Neural cell (in vitro differentiated cells): ENCODE measurements around the gene SOBP. TPM values are rescaled to one million over a fixed set of nuclear protein-coding genes. Genes with fewer than 3 reads are reported as not detected.

ENCODE experiments used
- H2AFZ ChIP-seq: fragments of 200-600, 300-800 bp; sonication (generic), shearing (Covaris generic); 2 replicates; pipeline ENCODE4 v1.6.0; 2014; ENCODE audit warnings: low read depth, mild to moderate bottlenecking, antibody characterized with exemption, low read length, moderate library complexity
- H3F3A ChIP-seq: fragments of 200-600 bp; shearing (Covaris generic); 2 replicates; pipeline ENCODE4 v1.6.1; 2016; ENCODE audit warnings: mild to moderate bottlenecking, moderate library complexity, mixed read lengths, antibody characterized with exemption, low read length; ENCODE audit not compliant: insufficient read depth, poor library complexity, severe bottlenecking
- H3K27ac ChIP-seq: fragments of 200-600, 300-800 bp; sonication (generic), shearing (Covaris generic); 2 replicates; pipeline ENCODE4 v1.5.1; 2014; ENCODE audit warnings: mild to moderate bottlenecking, low read length, moderate library complexity
- H3K27me3 ChIP-seq: fragments of 300-800, 200-600 bp; sonication (generic), shearing (Covaris generic); 2 replicates; pipeline ENCODE4 v1.6.0; 2014; ENCODE audit warnings: mild to moderate bottlenecking, low read depth, low read length, moderate library complexity; ENCODE audit not compliant: insufficient read depth
- H3K36me3 ChIP-seq: fragments of 300-800, 200-600 bp; sonication (generic), shearing (Covaris generic); 2 replicates; pipeline ENCODE4 v1.5.1; 2014; ENCODE audit warnings: mild to moderate bottlenecking, antibody characterized with exemption, low read length, moderate library complexity; ENCODE audit not compliant: insufficient read depth
- H3K4me2 ChIP-seq: fragments of 300-800, 200-600 bp; sonication (generic), shearing (Covaris generic); 2 replicates; pipeline ENCODE4 v1.6.0; 2014; ENCODE audit warnings: mild to moderate bottlenecking, low read length
- H3K4me3 ChIP-seq: fragments of 300-800, 200-600 bp; sonication (generic), shearing (Covaris generic); 2 replicates; pipeline ENCODE4 v1.5.1; 2014; ENCODE audit warnings: mild to moderate bottlenecking, low read length, moderate library complexity
- H3K79me2 ChIP-seq: fragments of 200-600 bp; shearing (Covaris generic); replicated peaks from 2 replicates; pipeline ENCODE4 v1.6.0; 2014; ENCODE audit warnings: mild to moderate bottlenecking, low read length, moderate library complexity; ENCODE audit not compliant: insufficient read depth
- H3K9ac ChIP-seq: fragments of 300-800, 200-600 bp; sonication (generic), shearing (Covaris generic); 2 replicates; pipeline ENCODE4 v1.6.1; 2016; ENCODE audit warnings: mild to moderate bottlenecking, low read length, mixed read lengths
- H3K9me2 ChIP-seq: fragments of 200-600 bp; shearing (Covaris generic); 2 replicates; pipeline ENCODE4 v1.6.1; 2016; ENCODE audit warnings: mild to moderate bottlenecking, low read length, mixed read lengths; ENCODE audit not compliant: insufficient read depth
- H3K9me3 ChIP-seq: fragments of 200-600, 300-800 bp; sonication (generic), shearing (Covaris generic); 2 replicates; pipeline ENCODE4 v1.6.1; 2016; ENCODE audit warnings: mild to moderate bottlenecking, mixed run types, low read length, moderate library complexity, mixed read lengths
- H4K20me1 ChIP-seq: fragments of 200-600 bp; shearing (Covaris generic); 2 replicates; pipeline ENCODE4 v1.6.1; 2016; ENCODE audit warnings: mild to moderate bottlenecking, mixed run types; ENCODE audit not compliant: insufficient read depth
- CTCF ChIP-seq: fragments of 450-650 bp; IDR thresholded peaks from 2 replicates; pipeline ENCODE4 v1.5.1; 2014; ENCODE audit warnings: antibody characterized with exemption, mild to moderate bottlenecking, moderate library complexity; ENCODE audit not compliant: poor library complexity, severe bottlenecking
- EP300 ChIP-seq: fragments of 450-650 bp; conservative IDR thresholded peaks from 2 replicates; pipeline ENCODE4 v1.6.1; 2014; ENCODE audit warnings: antibody characterized with exemption, mild to moderate bottlenecking, moderate library complexity; ENCODE audit not compliant: poor library complexity, severe bottlenecking
- EZH2 ChIP-seq: fragments of 200-600, 300-800 bp; shearing (Covaris generic), sonication (generic); IDR thresholded peaks from 2 replicates; pipeline ENCODE4 v1.6.1; 2014; ENCODE audit warnings: antibody characterized with exemption, low read length, borderline replicate concordance, mild to moderate bottlenecking; ENCODE audit not compliant: insufficient read depth, poor library complexity, severe bottlenecking
- MXI1 ChIP-seq: fragments of 450-650 bp; conservative IDR thresholded peaks from 2 replicates; pipeline ENCODE4 v1.6.1; 2014; ENCODE audit warnings: antibody characterized with exemption, mild to moderate bottlenecking; ENCODE audit not compliant: poor library complexity, severe bottlenecking
- POLR2AphosphoS5 ChIP-seq: IDR thresholded peaks from 2 replicates; pipeline ENCODE4 v1.6.1; 2012
- RAD21 ChIP-seq: fragments of 450-650 bp; conservative IDR thresholded peaks from 2 replicates; pipeline ENCODE4 v1.6.1; 2014; ENCODE audit warnings: antibody characterized with exemption, mild to moderate bottlenecking, moderate library complexity
- SMC3 ChIP-seq: fragments of 450-650 bp; conservative IDR thresholded peaks from 2 replicates; pipeline ENCODE4 v1.6.1; 2014; ENCODE audit warnings: antibody characterized with exemption, mild to moderate bottlenecking, moderate library complexity; ENCODE audit not compliant: poor library complexity
- TAF1 ChIP-seq: IDR thresholded peaks from 2 replicates; pipeline ENCODE4 v1.6.1; 2012; ENCODE audit warnings: low read depth
- polyA plus RNA-seq: library from polyadenylated mRNA; depleted of rRNA; stranded (reverse); fragments of >200 nt; gene quantifications from 2 replicates; pipeline ENCODE4 v1.2.3, GENCODE V29; 2014
- TF ChIP-seq, protein P1 (sequence below): IDR thresholded peaks from 2 replicates; pipeline ENCODE4 v1.6.1; 2012; ENCODE audit warnings: borderline replicate concordance

Gene SOBP
- polyA plus RNA-seq, 1 donor from 2014 or later = 16.4 TPM

- Histone ChIP-seq H3K9me2 (no peaks in the 10 kb centered on the region), H3K4me2 (no peak overlapping the region), H2AFZ (no peak overlapping the region), H3K4me3 (no peak overlapping the region), H3K36me3 (no peaks in the 10 kb centered on the region), H3K27ac (no peak overlapping the region), H3K79me2 (peaks cover 4% of the 10 kb centered on the region), H3F3A (no peaks in the 10 kb centered on the region), H3K27me3 (no peaks in the 10 kb centered on the region), H3K9ac (no peak overlapping the region), H4K20me1 (no peaks in the 10 kb centered on the region), H3K9me3 (no peaks in the 10 kb centered on the region)
- TF ChIP-seq MXI1 (no peak), POLR2AphosphoS5 (no peak), TAF1 (no peak), RAD21 (no peak), CTCF (no peak), EZH2 (no peak), EP300 (no peak), SMC3 (no peak)
- TF ChIP-seq, protein P1, sequence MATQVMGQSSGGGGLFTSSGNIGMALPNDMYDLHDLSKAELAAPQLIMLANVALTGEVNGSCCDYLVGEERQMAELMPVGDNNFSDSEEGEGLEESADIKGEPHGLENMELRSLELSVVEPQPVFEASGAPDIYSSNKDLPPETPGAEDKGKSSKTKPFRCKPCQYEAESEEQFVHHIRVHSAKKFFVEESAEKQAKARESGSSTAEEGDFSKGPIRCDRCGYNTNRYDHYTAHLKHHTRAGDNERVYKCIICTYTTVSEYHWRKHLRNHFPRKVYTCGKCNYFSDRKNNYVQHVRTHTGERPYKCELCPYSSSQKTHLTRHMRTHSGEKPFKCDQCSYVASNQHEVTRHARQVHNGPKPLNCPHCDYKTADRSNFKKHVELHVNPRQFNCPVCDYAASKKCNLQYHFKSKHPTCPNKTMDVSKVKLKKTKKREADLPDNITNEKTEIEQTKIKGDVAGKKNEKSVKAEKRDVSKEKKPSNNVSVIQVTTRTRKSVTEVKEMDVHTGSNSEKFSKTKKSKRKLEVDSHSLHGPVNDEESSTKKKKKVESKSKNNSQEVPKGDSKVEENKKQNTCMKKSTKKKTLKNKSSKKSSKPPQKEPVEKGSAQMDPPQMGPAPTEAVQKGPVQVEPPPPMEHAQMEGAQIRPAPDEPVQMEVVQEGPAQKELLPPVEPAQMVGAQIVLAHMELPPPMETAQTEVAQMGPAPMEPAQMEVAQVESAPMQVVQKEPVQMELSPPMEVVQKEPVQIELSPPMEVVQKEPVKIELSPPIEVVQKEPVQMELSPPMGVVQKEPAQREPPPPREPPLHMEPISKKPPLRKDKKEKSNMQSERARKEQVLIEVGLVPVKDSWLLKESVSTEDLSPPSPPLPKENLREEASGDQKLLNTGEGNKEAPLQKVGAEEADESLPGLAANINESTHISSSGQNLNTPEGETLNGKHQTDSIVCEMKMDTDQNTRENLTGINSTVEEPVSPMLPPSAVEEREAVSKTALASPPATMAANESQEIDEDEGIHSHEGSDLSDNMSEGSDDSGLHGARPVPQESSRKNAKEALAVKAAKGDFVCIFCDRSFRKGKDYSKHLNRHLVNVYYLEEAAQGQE = no peak
Measured at GRCh38 chr6:107614828-107615227, 124.9 kb downstream of the SOBP start.

DNA sequence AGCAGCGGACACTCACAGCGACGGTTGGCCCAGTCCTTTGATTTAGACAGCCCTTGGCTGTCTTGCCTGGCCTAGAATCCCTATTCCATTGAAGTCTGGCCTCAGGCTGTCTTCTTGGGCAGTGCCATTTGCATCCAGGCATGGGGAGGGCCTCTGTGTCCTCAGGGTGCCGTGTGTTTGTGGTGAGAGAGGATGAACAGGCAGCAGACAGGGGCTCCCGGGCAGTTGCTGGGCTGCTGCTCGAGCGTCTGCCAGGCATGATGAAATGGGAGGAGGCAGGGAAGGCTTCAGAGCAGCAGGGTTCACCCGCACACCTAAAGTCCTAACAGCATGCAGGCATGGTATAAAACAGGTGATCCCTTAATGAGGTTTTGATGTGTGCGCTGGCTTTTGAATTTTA lies 126.9 kb downstream of the SOBP start:
- Histone ChIP-seq H3K36me3 (no peaks in the 10 kb centered on the region), H3K79me2 (peaks cover 4% of the 10 kb centered on the region), H3K27ac (peak overlapping the region; percentile 50), H2AFZ (no peak overlapping the region), H3K9me3 (no peaks in the 10 kb centered on the region), H4K20me1 (no peaks in the 10 kb centered on the region), H3K4me2 (no peak overlapping the region), H3K4me3 (peak overlapping the region; percentile 17), H3F3A (no peaks in the 10 kb centered on the region), H3K9ac (no peak overlapping the region), H3K27me3 (no peaks in the 10 kb centered on the region), H3K9me2 (no peaks in the 10 kb centered on the region)
- TF ChIP-seq SMC3 = no peak
- TF ChIP-seq CTCF = no peak
- TF ChIP-seq, protein P1 = no peak
- no peak for TF ChIP-seq EP300
- TF ChIP-seq EZH2 = no peak
- TF ChIP-seq MXI1 = no peak
- no peak for TF ChIP-seq RAD21
- TF ChIP-seq POLR2AphosphoS5 = no peak
- TF ChIP-seq TAF1 = no peak
